HG03460 (cell line): ENCODE measurements around the gene LMCD1.

ENCODE experiments used
- ATAC-seq: cut with Tn5 transposase; IDR thresholded peaks from one replicate; pipeline ENCODE4 v1.9.1; 2021; ENCODE audit not compliant: unreplicated experiment

Gene LMCD1

GRCh38 chr3:8608041-8608790, 106.6 kb downstream of the LMCD1 start:
- no peak for ATAC-seq

GRCh38 chr3:8608791-8609467, 107.3 kb downstream of the LMCD1 start:
- ATAC-seq, result no peak

- no peak for ATAC-seq
Observed at GRCh38 chr3:8610951-8611350, 109.3 kb downstream of the LMCD1 start.

GRCh38 chr3:8617921-8618320, 116.3 kb downstream of the LMCD1 start:
- no peak for ATAC-seq

- ATAC-seq, result no peak
Observed at GRCh38 chr3:8618950-8619349, 117.3 kb downstream of the LMCD1 start.

GRCh38 chr3:8619548-8619947, 117.9 kb downstream of the LMCD1 start:
- ATAC-seq, result no peak

GRCh38 chr3:8621141-8621540, 119.5 kb downstream of the LMCD1 start:
- no peak for ATAC-seq

- ATAC-seq, result no peak
Observed at GRCh38 chr3:8621872-8622271, 120.2 kb downstream of the LMCD1 start.

GRCh38 chr3:8622873-8623691, 121.5 kb downstream of the LMCD1 start:
- ATAC-seq, result peak; percentile 94

- no peak for ATAC-seq
Observed at GRCh38 chr3:8623741-8624140, 122.1 kb downstream of the LMCD1 start.
